C4-2B (cell line): ENCODE data around the gene PTCH1.

Source experiments
- H3K27ac ChIP-seq: fragments of 450-650 bp; 2 replicates; pipeline ENCODE4 v1.5.1; 2017
- CTCF ChIP-seq: fragments of 450-650 bp; conservative IDR thresholded peaks from 2 replicates; pipeline ENCODE4 v1.5.1; 2017; ENCODE audit warnings: mild to moderate bottlenecking
- ZFX ChIP-seq: fragments of 450-650 bp; IDR thresholded peaks from 2 replicates; pipeline ENCODE4 v1.6.1; 2017

The PTCH1 gene

GRCh38 chr9:95495961-95496360 is 20.8 kb downstream of the PTCH1 start:
- TF ChIP-seq CTCF = no peak
- no peak for TF ChIP-seq ZFX
- H3K27ac ChIP-seq = no peak overlapping the region

GRCh38 chr9:95495529-95495928 is 21.2 kb downstream of the PTCH1 start:
- TF ChIP-seq ZFX (no peak), CTCF (no peak)
- no peak overlapping the region for H3K27ac ChIP-seq

GRCh38 chr9:95494416-95495371 is 22.1 kb downstream of the PTCH1 start:
- peak overlapping the region; percentile 81 for H3K27ac ChIP-seq
- TF ChIP-seq ZFX (peak; percentile 68), CTCF (no peak)

GRCh38 chr9:95494022-95494415 is 22.8 kb downstream of the PTCH1 start:
- TF ChIP-seq CTCF (no peak), ZFX (no peak)
- H3K27ac ChIP-seq = peak overlapping the region; percentile 81

GRCh38 chr9:95493402-95493801 is 23.4 kb downstream of the PTCH1 start:
- TF ChIP-seq ZFX (no peak), CTCF (no peak)

GRCh38 chr9:95491543-95492320 is 25.0 kb downstream of the PTCH1 start:
- no peak overlapping the region for H3K27ac ChIP-seq
- TF ChIP-seq ZFX = no peak
- no peak for TF ChIP-seq CTCF

More at GRCh38 chr9:95493402-95493801, 23.4 kb downstream of the PTCH1 start:
- peak overlapping the region; percentile 81 for H3K27ac ChIP-seq

GRCh38 chr9:95488954-95489353 is 27.8 kb downstream of the PTCH1 start:
- TF ChIP-seq CTCF (no peak), ZFX (no peak)
- H3K27ac ChIP-seq = no peak overlapping the region
